ENCODE results near the gene ACKR2.
"Not testable (repeated sequence)": the region's sequence is repeated elsewhere in the genome, so short reads cannot be mapped to it uniquely, and the experiment has no call there.

Gene ACKR2

GRCh38 chr3:42802876-42803413, 6.3 kb upstream of the ACKR2 start:
- DNase-seq: no peak

- no peak for DNase-seq
Observed at GRCh38 chr3:42803414-42804105, 5.7 kb upstream of the ACKR2 start.

- DNase-seq: peak; percentile 94
Observed at GRCh38 chr3:42804106-42804830, 5.0 kb upstream of the ACKR2 start, which contains the start of gene HIGD1A. HIGD1A (minus strand) TSS chr3:42804490; CDS start chr3:42794253, 10,237 bp downstream.

- no peak for DNase-seq
Observed at GRCh38 chr3:42804831-42805132, 4.5 kb upstream of the ACKR2 start.

- no peak for DNase-seq
Observed at GRCh38 chr3:42805141-42805821, 4.0 kb upstream of the ACKR2 start.

DNA sequence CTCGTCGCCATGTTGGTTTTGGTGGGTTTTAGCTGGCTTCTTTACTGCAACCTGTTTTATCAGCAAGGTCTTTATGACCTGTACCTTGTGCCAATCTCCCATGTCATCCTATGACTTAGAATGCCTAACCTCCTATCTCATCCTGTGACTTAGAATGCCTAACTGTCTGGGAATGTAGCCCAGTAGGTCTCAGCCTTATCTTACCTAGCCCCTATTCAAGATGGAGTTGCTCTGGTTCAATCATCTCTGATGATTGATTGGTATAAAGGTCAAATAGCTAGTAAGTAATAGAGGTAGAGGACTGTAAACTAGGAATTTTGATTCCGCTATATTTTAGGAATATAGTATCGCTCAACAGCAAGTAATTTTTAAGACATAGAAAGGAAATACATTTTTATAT, 1.3 kb upstream of the ACKR2 start:
- DNase-seq: no peak

GRCh38 chr3:42810706-42811105, 1.5 kb downstream of the ACKR2 start:
- DNase-seq: not testable (repeated sequence)

DNA sequence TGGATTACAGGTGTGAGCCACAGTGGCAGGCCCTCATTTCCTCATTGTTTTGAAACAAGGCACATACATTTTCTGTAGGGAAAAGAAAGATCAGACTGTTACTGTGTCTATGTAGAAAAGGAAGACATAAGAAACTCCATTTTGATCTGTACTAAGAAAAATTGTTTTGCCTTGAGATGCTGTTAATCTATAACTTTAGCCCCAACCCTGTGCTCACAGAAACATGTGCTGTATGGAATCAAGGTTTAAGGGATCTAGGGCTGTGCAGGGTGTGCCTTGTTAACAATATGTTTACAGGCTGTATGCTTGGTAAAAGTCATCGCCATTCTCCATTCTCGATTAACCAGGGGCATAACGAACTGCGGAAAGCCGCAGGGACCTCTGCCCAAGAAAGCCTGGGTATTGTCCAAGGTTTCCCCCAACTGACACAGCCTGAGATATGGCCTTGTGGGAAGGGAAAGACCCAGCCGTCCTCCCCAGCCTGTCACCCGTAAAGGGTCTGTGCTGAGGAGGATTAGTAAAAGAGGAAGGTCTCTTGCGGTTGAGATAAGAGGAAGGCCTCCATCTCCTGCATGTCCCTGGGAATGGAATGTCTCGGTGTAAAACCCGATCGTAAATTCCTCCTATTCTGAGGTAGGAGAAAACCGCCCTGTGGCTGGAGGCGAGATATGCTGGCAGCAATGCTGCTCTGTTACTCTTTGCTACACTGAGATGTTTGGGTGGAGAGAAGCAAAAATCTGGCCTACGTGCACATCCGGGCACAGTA, 2.1 kb downstream of the ACKR2 start:
- DNase-seq: not testable (repeated sequence)

DNA sequence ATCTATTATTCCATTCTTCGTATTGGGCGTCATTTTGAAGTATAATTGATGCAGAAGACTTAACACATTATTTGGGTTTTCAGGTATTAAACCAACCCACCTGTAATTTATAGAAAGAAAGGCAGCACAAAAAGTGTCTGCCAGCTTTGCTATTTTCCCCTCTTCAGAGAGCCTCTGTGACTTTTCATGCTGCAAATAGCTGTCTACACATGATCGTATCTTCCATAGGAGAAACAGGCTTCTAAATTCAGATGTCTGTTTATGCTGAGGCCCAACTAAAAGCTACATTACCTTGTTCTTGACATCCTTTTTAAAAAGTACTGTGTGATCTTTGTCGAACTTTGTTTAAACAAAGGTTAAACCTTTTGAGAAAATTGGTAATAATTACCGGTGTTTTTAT, 5.0 kb downstream of the ACKR2 start:
- DNase-seq: no peak

- DNase-seq: no peak
Observed at GRCh38 chr3:42814914-42815507, 5.8 kb downstream of the ACKR2 start.

DNA sequence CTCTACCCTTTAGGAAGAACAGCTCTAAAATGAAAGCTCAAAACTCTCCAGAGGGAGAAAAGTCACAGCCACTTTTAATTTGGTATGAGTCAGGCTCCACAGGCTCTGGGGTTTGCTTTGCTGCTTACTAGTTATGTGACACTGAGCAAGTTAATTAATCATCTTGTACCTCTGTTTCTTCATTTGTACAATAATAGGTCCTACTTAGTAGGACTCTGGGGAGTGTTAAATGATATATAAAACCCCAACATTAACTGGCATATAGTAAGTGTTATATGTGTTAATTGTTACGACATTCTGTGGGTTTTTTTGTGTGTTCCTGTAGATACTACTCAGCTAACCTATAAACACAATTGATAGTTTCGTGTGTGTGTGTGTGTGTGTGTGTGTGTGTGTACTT, 6.6 kb downstream of the ACKR2 start:
- DNase-seq: no peak

- DNase-seq: no peak
Observed at GRCh38 chr3:42819351-42819965, 10.2 kb downstream of the ACKR2 start.

- DNase-seq: no peak
Observed at GRCh38 chr3:42820746-42821051, 11.5 kb downstream of the ACKR2 start.

DNA sequence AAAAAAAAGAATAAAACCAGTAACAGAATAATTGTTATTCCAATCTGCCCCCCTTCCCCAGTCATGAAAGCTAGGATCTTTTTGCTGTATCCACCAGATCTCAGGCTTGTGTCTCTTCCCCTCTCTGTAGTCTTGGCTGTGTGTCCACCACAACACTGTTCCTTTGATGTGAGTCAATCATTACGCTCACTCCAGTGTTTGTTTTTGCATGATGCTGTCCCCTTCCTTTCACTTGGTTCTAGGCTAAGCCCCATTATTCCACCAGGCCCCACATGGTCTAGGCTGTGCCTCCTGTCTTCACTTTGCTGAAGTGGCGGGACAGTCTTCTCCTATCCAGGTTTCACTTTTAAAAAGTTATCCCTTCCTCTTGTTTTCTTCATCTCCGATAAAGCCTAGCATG, 13.6 kb downstream of the ACKR2 start:
- DNase-seq: no peak

- no peak for DNase-seq
Observed at GRCh38 chr3:42823351-42823750, 14.1 kb downstream of the ACKR2 start.

GRCh38 chr3:42826141-42826540, 16.9 kb downstream of the ACKR2 start:
- no peak for DNase-seq

DNA sequence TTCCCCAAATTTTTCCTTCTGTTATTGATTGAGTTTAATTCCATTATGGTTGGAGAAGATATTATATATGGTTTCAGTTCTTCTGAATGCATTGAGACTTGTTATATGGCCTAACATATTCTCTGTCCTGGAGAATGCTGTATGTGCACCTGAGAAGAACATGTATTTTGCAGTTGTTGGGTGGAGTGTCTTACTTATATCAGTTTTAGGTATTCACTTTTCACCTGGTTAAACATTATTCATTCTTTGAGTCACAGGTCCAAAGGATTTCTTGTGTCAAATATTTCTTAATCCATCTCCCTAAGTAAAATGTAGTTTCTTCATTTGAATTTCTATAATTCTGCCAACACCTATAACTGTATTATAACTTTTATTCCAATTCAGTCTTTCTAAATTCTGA, 17.8 kb downstream of the ACKR2 start:
- DNase-seq: no peak

- no peak for DNase-seq
Observed at GRCh38 chr3:42827654-42828053, 18.4 kb downstream of the ACKR2 start.

DNA sequence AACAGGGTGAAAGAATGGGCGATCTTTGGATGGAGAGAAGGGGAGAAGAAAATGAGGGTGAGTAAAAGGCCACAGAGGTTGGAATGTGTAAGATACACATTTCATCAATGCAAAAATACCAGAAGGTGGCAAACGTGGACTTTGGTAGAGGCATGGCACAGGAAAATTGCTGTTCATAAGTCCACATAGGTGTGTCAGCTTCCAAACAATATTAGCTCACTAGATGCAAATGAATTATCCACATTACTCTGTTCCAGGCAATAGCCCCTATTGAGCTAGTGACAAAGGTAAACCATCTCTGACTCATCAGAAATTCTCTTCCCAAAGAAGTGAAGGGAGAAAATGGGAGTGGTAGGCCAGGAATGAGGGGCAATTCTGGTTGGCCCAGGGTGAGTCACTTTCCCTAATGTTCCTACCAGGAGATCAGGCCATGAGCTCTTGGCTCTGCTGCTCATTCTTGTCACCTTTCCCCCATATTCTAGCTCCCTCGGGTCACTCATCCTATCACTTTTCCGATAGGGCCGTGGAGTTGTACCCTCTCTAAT, 19.9 kb downstream of the ACKR2 start:
- DNase-seq: no peak

DNA sequence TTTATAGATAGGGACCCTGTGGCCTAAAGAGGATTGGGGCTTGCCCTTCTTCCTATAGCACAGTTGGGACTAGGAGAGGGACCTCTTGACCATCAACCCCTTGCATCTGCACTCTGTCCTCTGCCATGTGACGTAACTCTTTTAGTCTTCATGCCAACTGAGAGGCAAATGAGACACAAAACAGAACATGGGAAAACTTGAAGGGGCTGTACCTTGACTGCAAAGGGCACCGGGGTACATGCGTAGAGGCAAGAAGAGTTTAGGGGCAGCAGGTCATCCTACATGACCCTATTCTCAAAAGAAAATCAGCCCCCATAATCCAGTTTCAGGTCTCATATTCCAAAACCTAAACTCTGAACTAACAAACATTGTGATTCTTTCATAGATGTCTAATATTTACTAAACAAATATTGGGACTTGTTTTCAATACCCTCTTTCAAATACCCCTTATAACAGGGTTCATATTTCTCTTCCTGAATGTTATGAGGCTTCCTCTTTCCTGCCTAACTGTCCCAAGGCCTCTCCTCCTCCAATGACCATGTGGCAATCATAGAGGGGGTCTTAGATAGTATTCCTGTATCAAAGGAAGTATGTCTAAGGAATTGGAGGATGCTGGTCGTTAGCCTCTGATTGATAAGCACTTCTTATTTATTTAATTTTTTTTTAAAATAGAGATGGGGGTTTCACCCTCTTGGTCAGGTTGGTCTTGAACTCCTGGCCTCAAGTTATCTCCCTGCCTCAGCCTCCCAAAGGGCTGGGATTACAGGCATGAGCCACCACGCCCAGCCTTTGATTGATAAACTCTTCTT, 20.6 kb downstream of the ACKR2 start:
- no peak for DNase-seq
